HCT116 (cell line): Measurements from ENCODE around the gene NDUFB7.

Source experiments
- CTCF ChIP-seq, 3 experiments: fragments of 200-600 bp in 1 of 3; sonication (generic) in 1 of 3; IDR thresholded peaks in 2 of 3; conservative IDR thresholded peaks in 1 of 3; 2 replicates each; pipeline ENCODE4 v1.5.1; 2012 to 2017; ENCODE audit warnings: low read depth in 2 of 3, low read length in 2 of 3, antibody characterized with exemption in 1 of 3, borderline replicate concordance in 1 of 3, control low read depth in 1 of 3, mild to moderate bottlenecking in 1 of 3, mixed read lengths in 1 of 3, mixed run types in 1 of 3, moderate library complexity in 1 of 3; ENCODE audit not compliant: insufficient read depth in 1 of 3
- EZH2 ChIP-seq: fragments of 200-600 bp; sonication (generic); IDR thresholded peaks from 2 replicates; pipeline ENCODE4 v1.6.1; 2017; ENCODE audit warnings: antibody characterized with exemption, mixed run types
- ZBTB33 ChIP-seq: IDR thresholded peaks from 2 replicates; pipeline ENCODE4 v1.6.1; 2011; ENCODE audit warnings: mild to moderate bottlenecking, low read length, moderate library complexity; ENCODE audit not compliant: insufficient replicate concordance; ENCODE audit errors: extremely low read depth

GRCh38 chr19:14542711-14543328 is 29.0 kb downstream of the NDUFB7 start:
- TF ChIP-seq CTCF (IDR thresholded peaks at IDR 0.05 in 2 of 3, conservative IDR thresholded peaks at IDR 0.05 in 1 of 3; ENCODE audit: borderline replicate concordance in 1 of 3, insufficient read depth in 1 of 3, low read depth in 2 of 3, low read length in 2 of 3): no peak
- TF ChIP-seq ZBTB33: no peak
- TF ChIP-seq EZH2: no peak
